ENCODE measurements around the gene C12orf56.

Gene C12orf56

DNA sequence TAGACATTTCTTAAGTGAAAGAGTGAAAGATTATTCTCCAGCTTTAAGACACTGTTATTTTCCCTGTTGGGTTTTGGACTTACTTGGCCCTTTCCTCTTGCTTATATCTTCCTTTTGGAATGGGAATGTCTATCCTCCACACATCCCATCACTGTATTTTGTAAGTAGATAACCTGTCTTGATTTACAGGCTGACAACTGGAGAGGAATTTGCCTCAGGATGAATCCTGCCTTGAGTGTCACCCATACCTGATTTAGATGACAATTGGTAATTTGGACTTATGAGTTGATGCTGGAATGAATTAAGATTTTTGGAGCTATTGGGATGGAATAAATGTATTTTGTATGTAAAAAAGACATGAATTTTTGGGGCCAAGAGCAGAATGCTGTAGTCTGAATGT lies 94.3 kb downstream of the C12orf56 start:
- no peak for DNase-seq

DNA sequence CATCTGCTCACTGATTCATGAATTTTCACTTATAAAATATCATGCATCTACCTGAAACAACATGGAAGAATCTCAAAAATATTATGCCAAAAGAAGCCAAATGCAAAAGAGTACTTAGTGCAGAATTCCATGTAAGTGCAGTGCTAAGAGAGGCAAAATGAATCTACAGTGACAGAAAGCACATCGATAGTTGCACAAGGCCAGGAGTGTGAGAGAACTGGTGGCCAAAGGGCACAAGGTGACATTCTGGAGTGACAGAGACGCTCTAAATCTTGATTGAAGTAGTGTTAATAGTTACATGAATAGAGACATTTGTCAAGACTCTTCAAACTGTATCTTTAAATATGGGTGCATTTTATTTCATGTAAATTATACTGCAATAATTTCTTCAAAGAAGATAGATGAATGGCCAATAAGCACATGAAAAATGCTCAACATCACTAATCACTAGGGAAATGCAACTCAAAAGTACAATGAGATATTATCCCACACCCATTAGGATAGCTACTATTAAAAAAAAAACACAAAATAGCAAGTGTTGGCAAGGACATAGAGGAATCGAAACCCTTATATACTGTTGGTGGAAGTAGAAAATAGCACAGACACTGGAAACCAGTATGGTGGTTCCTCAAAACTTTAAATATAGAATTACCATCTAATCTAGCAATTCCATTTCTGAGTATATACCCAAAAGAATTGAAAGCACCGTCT lies 96.7 kb downstream of the C12orf56 start:
- DNase-seq: no peak

DNA sequence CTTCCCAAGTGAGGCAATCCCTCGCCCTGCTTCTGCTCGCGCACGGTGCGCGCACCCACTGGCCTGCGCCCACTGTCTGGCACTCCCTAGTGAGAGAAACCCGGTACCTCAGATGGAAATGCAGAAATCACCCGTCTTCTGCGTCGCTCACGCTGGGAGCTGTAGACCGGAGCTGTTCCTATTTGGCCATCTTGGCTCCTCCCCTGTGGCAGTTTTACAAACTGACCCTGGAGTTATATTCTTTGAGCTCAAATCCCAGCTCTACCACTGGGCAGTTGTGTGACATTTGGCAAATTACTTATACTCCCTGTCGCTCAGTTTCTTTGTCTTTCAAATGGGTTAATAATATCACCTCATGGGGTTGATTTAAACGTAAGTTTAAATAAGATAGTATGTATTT lies 97.4 kb downstream of the C12orf56 start:
- peak in 1 of 2 experiments; percentile 12 for DNase-seq

GRCh38 chr12:64286521-64286920 lies 104.0 kb downstream of the C12orf56 start:
- no peak for DNase-seq

- no peak for DNase-seq
Observed at GRCh38 chr12:64284256-64284655, 106.3 kb downstream of the C12orf56 start.

DNA sequence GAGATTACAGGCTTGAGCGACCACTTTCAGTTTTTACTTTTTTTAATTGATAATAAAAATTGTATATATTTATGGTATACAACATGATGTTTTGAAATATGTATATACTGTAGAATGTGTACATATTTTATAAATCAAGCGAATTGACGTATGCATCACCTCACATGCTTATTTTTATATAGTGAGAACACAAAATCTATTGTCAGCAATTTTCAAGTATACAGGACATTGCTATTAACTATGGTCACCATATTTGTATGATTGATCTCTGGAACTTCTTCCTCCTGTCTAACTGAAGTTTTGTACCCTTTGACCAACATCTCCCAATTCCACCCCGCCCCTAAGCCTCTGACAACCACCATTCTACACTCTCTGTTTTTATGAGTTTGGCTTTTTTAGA lies 112.1 kb downstream of the C12orf56 start:
- DNase-seq: no peak

- DNase-seq: peak; percentile 27 to 65
Observed at GRCh38 chr12:64273527-64274403, 116.8 kb downstream of the C12orf56 start.

- no peak for DNase-seq
Observed at GRCh38 chr12:64270411-64270810, 120.1 kb downstream of the C12orf56 start.

GRCh38 chr12:64269161-64269560 lies 121.4 kb downstream of the C12orf56 start:
- no peak for DNase-seq

DNA sequence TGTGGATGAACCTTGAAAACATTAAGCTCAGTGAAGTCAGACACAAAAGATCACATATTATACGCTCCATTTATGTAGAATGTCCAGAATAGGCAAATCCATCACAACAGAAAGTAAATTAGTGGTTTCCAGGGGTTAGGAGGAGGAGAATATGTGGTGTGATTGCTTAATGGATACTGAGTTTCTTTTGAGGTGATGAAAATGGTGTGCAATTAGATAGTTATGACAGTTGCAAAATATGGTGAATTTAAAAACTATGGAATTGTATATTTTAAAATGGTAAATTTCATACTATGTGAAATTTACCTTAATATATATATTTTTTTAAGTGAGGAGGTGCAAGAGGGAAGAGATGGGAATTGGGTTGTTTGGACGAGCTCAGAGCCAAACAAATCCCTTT lies 122.1 kb downstream of the C12orf56 start:
- no peak for DNase-seq

- DNase-seq: no peak
Observed at GRCh38 chr12:64265839-64266238, 124.7 kb downstream of the C12orf56 start.

GRCh38 chr12:64261813-64262212 lies 128.7 kb downstream of the C12orf56 start:
- no peak for DNase-seq

GRCh38 chr12:64258576-64258975 lies 132.0 kb downstream of the C12orf56 start:
- no peak for DNase-seq

GRCh38 chr12:64256166-64256800 lies 134.3 kb downstream of the C12orf56 start:
- peak; percentile 25 to 76 for DNase-seq

GRCh38 chr12:64255249-64255648 lies 135.3 kb downstream of the C12orf56 start:
- DNase-seq: no peak

DNA sequence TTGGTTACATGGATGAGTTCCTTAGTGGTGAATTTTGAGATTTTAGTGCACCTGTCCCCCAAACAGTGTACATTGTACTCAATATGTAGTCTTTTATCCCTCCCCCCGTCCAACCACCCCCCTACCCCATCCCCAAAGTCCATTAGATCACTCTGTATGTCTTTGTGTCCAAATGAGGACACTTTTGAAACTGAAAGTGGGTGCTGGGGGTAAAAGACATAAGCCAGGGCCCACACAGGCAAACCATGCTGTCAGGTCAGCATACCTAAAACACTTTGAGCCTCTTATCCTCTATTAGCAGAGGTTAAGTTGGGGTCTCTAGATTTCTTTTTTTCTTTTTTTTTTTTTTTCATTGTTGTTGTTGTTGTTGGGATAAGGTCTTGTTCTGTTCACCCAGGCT lies 137.2 kb downstream of the C12orf56 start:
- no peak for DNase-seq

DNA sequence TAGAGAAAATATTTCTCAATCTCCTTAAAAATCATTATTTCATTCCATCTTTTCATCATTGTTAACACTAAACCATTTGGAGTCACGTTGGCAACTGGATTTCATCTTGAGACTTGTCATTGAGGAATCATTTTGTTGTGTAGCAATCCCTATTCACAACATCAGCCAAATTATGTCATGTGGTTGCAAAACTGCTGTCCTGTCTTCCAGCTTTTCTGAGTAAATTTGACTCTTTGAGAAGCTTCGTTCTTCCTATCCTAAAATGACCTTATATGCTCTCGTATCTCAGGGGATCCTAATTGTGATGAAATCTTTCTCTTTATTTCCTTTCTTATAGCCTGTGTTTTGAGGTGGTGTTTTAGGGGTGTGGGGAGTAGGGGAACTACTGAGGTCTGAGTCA lies 137.9 kb downstream of the C12orf56 start:
- DNase-seq: no peak

DNA sequence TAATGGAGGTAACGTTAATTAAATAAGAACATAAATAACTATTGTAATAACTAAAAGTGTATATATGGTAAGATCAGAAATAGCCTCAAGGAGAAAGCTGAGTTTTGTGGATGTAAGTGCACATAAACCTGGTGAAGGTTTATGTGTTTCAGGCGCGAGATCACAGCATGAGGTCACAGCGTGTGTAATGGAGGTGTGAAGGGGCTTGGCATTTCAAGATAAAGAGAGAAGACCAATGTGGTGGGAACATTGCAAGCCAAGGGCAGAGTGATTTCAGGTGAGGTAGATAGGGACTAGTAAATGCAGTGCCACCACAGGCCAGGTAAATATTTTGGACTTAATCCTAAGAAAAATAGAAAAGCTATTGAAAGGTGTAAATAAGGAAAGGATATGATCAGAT lies 146.7 kb downstream of the C12orf56 start:
- DNase-seq: no peak

- DNase-seq: no peak
Observed at GRCh38 chr12:64240781-64241180, 149.8 kb downstream of the C12orf56 start.

DNA sequence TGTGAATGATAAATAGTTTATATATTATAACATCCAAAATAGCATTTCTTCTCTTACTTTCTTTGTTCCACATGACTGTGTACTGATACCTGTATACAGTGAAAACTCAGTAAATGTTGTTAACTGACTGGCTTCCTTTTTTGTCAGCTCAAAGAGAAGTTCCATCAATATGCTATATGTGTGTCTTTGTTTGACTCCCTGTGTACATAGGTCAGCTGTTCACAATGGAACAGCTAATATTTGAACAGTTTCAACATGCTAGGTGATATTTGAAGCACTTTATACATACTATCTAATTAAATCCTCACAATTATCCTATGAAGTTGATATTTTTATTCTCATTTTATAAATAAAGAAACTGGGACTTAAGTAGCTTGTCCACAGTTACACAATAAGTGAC lies 153.2 kb downstream of the C12orf56 start:
- DNase-seq: no peak

DNA sequence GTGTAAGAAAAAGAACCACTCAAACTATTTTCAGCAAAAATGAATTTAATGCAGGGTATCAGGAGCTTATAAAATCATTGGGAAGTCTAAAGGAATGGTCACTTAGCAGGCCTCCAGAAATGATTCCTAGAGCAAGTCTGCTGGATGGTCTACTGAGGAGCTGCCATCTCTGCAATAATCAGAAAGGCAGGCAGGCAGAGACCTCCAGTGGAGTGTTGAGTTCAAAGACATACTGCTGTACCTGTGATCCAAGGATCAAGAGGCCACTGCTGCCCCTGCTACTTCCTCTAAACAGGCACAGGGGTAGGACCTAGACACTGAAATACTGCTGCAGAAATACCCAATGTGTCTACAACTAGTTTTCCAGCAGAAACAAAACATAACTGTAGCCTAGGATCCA lies 154.0 kb downstream of the C12orf56 start:
- peak in 1 of 2 experiments; percentile 13 for DNase-seq

DNA sequence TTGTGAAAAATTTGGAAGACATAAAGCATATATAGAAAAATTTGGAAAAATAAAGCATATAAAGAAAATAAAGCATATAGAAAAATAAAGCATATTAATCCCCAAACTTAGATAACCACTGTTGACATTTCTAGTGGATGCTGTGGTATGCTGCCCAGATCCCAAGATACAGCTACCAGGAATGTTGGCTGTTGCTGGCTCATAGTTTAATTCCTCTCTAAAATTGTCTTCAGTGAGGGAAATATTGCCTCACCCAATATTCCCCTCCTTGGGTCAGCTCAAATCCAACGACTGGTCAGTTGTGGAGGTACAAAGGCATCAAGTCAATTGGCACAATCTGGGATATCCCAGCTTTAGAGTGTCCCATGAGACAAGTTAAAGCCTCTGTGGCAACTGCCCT lies 158.4 kb downstream of the C12orf56 start:
- DNase-seq: no peak

GRCh38 chr12:64229796-64230195 lies 160.8 kb downstream of the C12orf56 start:
- DNase-seq: no peak

GRCh38 chr12:64229240-64229639 lies 161.3 kb downstream of the C12orf56 start:
- no peak for DNase-seq

Measured in NCI-H526 (cell line).